HEK293 (cell line): ENCODE data around the gene EEIG2.
A peak's percentile ranks its signal among the peaks of the same experiment; 100 is the strongest.

ENCODE experiments used
- KLF7 ChIP-seq: fragments of 450-650 bp; formaldehyde crosslinking; IDR thresholded peaks from 2 replicates; pipeline ENCODE4 v1.5.1; 2016; ENCODE audit warnings: missing biosample characterization, missing genetic modification characterization, borderline replicate concordance
- KLF8 ChIP-seq: fragments of 450-650 bp; formaldehyde crosslinking; IDR thresholded peaks from 2 replicates; pipeline ENCODE4 v1.5.1; 2016; ENCODE audit warnings: missing biosample characterization, missing genetic modification characterization
- YY2 ChIP-seq: fragments of 450-650 bp; formaldehyde crosslinking; IDR thresholded peaks from 2 replicates; pipeline ENCODE4 v1.5.1; 2016; ENCODE audit warnings: missing biosample characterization, missing genetic modification characterization
- ZBTB20 ChIP-seq: fragments of 450-650 bp; formaldehyde crosslinking; IDR thresholded peaks from 2 replicates; pipeline ENCODE4 v1.5.1; 2016; ENCODE audit warnings: missing biosample characterization, missing genetic modification characterization
- ZBTB48 ChIP-seq: fragments of 450-650 bp; formaldehyde crosslinking; IDR thresholded peaks from 2 replicates; pipeline ENCODE4 v1.5.1; 2016; ENCODE audit warnings: missing biosample characterization, missing genetic modification characterization
- ZNF157 ChIP-seq: fragments of 450-650 bp; formaldehyde crosslinking; IDR thresholded peaks from 2 replicates; pipeline ENCODE4 v1.5.1; 2016; ENCODE audit warnings: missing biosample characterization, missing genetic modification characterization
- ZNF174 ChIP-seq: fragments of 450-650 bp; formaldehyde crosslinking; IDR thresholded peaks from 2 replicates; pipeline ENCODE4 v1.5.0; 2017; ENCODE audit warnings: missing biosample characterization, mild to moderate bottlenecking, missing genetic modification characterization
- ZNF184 ChIP-seq: fragments of 450-650 bp; IDR thresholded peaks from 2 replicates; pipeline ENCODE4 v1.5.1; 2018; ENCODE audit warnings: missing biosample characterization, mild to moderate bottlenecking, missing genetic modification characterization
- ZNF221 ChIP-seq: fragments of 450-650 bp; formaldehyde crosslinking; IDR thresholded peaks from 2 replicates; pipeline ENCODE4 v1.5.1; 2017; ENCODE audit warnings: missing biosample characterization, missing genetic modification characterization, borderline replicate concordance
- ZNF366 ChIP-seq: fragments of 450-650 bp; formaldehyde crosslinking; conservative IDR thresholded peaks from 2 replicates; pipeline ENCODE4 v1.5.1; 2016; ENCODE audit warnings: missing biosample characterization, missing genetic modification characterization
- ZNF423 ChIP-seq: fragments of 450-650 bp; formaldehyde crosslinking; IDR thresholded peaks from 2 replicates; pipeline ENCODE4 v1.5.1; 2016; ENCODE audit warnings: missing biosample characterization, missing genetic modification characterization
- ZNF473 ChIP-seq: fragments of 450-650 bp; formaldehyde crosslinking; IDR thresholded peaks from 2 replicates; pipeline ENCODE4 v1.5.1; 2017; ENCODE audit warnings: missing biosample characterization, missing genetic modification characterization
- ZNF777 ChIP-seq: fragments of 450-650 bp; formaldehyde crosslinking; IDR thresholded peaks from 2 replicates; pipeline ENCODE4 v1.5.1; 2017; ENCODE audit warnings: missing biosample characterization, missing genetic modification characterization, borderline replicate concordance
- TF ChIP-seq, protein P1 (sequence below): fragments of 450-650 bp; formaldehyde crosslinking; IDR thresholded peaks from 2 replicates; pipeline ENCODE4 v1.5.1; 2017; ENCODE audit warnings: missing biosample characterization, mild to moderate bottlenecking, missing genetic modification characterization, moderate library complexity
- TF ChIP-seq, protein P2 (sequence below): fragments of 450-650 bp; formaldehyde crosslinking; IDR thresholded peaks from 2 replicates; pipeline ENCODE4 v1.5.1; 2016; ENCODE audit warnings: missing biosample characterization, missing genetic modification characterization
- TF ChIP-seq, protein P3 (sequence below): fragments of 450-650 bp; formaldehyde crosslinking; IDR thresholded peaks from 2 replicates; pipeline ENCODE4 v1.5.1; 2016; ENCODE audit warnings: missing biosample characterization, missing genetic modification characterization, low read depth
- TF ChIP-seq, protein P4 (sequence below): fragments of 450-650 bp; formaldehyde crosslinking; IDR thresholded peaks from 2 replicates; pipeline ENCODE4 v1.5.1; 2016; ENCODE audit warnings: missing biosample characterization, missing genetic modification characterization, low read depth
- TF ChIP-seq, protein P5 (sequence below): fragments of 450-650 bp; formaldehyde crosslinking; IDR thresholded peaks from 2 replicates; pipeline ENCODE4 v1.5.1; 2016; ENCODE audit warnings: missing biosample characterization, missing genetic modification characterization

Gene EEIG2

DNA sequence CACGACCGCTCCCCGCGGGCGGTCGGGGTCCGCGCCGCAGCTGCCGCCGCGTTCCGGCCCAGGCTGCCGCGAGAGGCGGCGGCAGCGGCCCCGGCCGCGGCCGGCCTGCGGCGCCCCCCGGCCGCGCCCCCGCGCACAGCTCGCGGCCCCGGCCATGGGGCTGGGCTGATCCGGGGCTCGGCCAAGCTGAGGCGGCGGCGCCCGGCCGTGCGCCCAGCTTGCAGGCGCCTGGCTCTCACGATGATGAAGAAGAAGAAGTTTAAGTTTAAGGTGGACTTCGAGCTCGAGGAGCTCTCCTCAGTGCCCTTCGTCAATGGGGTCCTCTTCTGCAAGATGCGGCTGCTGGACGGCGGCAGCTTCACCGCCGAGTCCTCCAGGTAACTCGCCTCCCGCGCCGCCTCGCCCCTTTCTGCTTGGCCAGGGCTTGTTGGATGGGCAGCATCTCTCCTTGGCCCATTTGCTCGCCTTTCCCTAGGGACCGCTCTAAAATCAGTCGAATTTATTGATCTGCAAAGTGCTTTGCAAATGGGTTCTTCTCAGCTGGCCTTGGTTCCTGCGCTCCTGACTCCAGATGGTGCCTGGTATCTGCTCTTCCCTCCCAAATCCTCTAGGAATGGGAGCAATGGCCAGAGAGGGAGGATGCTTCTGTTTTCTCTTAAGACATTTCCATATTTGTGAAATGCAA, 431 bp downstream of the EEIG2 start (continued):
- TF ChIP-seq, protein P1, sequence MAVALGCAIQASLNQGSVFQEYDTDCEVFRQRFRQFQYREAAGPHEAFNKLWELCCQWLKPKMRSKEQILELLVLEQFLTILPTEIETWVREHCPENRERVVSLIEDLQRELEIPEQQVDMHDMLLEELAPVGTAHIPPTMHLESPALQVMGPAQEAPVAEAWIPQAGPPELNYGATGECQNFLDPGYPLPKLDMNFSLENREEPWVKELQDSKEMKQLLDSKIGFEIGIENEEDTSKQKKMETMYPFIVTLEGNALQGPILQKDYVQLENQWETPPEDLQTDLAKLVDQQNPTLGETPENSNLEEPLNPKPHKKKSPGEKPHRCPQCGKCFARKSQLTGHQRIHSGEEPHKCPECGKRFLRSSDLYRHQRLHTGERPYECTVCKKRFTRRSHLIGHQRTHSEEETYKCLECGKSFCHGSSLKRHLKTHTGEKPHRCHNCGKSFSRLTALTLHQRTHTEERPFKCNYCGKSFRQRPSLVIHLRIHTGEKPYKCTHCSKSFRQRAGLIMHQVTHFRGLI (tag by site-specific recombination) = no peak
- TF ChIP-seq ZNF184 (tag by site-specific recombination) (no peak), ZNF157 (tag by site-specific recombination) (no peak), ZNF423 (tag by site-specific recombination) (no peak), ZBTB20 (peak; percentile 57; the same call in 1 of the 2 replicates), ZNF473 (tag by site-specific recombination) (no peak), ZNF174 (tag by site-specific recombination) (no peak), ZBTB48 (tag by site-specific recombination) (peak; percentile 30; the same call in 1 of the 2 replicates), ZNF366 (0 out of 2 replicates have a peak, but pooled peaks have one; percentile 17), ZNF221 (tag by site-specific recombination) (no peak), KLF8 (0 out of 2 replicates have a peak, but pooled peaks have one; percentile 10), ZNF777 (tag by site-specific recombination) (no peak; the same call in 1 of the 2 replicates), KLF7 (tag by site-specific recombination) (no peak), YY2 (no peak)
- TF ChIP-seq, protein P2, sequence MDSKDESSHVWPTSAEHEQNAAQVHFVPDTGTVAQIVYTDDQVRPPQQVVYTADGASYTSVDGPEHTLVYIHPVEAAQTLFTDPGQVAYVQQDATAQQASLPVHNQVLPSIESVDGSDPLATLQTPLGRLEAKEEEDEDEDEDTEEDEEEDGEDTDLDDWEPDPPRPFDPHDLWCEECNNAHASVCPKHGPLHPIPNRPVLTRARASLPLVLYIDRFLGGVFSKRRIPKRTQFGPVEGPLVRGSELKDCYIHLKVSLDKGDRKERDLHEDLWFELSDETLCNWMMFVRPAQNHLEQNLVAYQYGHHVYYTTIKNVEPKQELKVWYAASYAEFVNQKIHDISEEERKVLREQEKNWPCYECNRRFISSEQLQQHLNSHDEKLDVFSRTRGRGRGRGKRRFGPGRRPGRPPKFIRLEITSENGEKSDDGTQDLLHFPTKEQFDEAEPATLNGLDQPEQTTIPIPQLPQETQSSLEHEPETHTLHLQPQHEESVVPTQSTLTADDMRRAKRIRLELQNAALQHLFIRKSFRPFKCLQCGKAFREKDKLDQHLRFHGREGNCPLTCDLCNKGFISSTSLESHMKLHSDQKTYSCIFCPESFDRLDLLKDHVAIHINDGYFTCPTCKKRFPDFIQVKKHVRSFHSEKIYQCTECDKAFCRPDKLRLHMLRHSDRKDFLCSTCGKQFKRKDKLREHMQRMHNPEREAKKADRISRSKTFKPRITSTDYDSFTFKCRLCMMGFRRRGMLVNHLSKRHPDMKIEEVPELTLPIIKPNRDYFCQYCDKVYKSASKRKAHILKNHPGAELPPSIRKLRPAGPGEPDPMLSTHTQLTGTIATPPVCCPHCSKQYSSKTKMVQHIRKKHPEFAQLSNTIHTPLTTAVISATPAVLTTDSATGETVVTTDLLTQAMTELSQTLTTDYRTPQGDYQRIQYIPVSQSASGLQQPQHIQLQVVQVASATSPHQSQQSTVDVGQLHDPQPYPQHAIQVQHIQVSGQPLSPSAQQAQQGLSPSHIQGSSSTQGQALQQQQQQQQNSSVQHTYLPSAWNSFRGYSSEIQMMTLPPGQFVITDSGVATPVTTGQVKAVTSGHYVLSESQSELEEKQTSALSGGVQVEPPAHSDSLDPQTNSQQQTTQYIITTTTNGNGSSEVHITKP (tag by site-specific recombination) = no peak
- TF ChIP-seq, protein P3, sequence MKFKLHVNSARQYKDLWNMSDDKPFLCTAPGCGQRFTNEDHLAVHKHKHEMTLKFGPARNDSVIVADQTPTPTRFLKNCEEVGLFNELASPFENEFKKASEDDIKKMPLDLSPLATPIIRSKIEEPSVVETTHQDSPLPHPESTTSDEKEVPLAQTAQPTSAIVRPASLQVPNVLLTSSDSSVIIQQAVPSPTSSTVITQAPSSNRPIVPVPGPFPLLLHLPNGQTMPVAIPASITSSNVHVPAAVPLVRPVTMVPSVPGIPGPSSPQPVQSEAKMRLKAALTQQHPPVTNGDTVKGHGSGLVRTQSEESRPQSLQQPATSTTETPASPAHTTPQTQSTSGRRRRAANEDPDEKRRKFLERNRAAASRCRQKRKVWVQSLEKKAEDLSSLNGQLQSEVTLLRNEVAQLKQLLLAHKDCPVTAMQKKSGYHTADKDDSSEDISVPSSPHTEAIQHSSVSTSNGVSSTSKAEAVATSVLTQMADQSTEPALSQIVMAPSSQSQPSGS (tag by site-specific recombination) = no peak
- TF ChIP-seq, protein P4, sequence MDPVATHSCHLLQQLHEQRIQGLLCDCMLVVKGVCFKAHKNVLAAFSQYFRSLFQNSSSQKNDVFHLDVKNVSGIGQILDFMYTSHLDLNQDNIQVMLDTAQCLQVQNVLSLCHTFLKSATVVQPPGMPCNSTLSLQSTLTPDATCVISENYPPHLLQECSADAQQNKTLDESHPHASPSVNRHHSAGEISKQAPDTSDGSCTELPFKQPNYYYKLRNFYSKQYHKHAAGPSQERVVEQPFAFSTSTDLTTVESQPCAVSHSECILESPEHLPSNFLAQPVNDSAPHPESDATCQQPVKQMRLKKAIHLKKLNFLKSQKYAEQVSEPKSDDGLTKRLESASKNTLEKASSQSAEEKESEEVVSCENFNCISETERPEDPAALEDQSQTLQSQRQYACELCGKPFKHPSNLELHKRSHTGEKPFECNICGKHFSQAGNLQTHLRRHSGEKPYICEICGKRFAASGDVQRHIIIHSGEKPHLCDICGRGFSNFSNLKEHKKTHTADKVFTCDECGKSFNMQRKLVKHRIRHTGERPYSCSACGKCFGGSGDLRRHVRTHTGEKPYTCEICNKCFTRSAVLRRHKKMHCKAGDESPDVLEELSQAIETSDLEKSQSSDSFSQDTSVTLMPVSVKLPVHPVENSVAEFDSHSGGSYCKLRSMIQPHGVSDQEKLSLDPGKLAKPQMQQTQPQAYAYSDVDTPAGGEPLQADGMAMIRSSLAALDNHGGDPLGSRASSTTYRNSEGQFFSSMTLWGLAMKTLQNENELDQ (tag by site-specific recombination) = no peak
- TF ChIP-seq, protein P5, sequence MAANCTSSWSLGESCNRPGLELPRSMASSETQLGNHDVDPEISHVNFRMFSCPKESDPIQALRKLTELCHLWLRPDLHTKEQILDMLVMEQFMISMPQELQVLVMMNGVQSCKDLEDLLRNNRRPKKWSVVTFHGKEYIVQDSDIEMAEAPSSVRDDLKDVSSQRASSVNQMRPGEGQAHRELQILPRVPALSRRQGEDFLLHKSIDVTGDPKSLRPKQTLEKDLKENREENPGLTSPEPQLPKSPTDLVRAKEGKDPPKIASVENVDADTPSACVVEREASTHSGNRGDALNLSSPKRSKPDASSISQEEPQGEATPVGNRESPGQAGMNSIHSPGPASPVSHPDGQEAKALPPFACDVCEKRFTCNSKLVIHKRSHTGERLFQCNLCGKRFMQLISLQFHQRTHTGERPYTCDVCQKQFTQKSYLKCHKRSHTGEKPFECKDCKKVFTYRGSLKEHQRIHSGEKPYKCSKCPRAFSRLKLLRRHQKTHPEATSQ (tag by site-specific recombination) = no peak
